NK-92 treated with Interleukin-12 subunit alpha and Interleukin-12 subunit beta, amount 100 ng/mL, for 24 hours (cell line): ENCODE results near the gene P2RX7.
A peak's percentile ranks its signal among the peaks of the same experiment; 100 is the strongest.
"Not testable (repeated sequence)": the region's sequence is repeated elsewhere in the genome, so short reads cannot be mapped to it uniquely, and the experiment has no call there.

Experiments used
- DNase-seq: peaks from one replicate; lab custom pipeline; 2025; lab: John Stamatoyannopoulos, UW

P2RX7 gene

GRCh38 chr12:121205491-121205890, 72.8 kb downstream of the P2RX7 start:
- DNase-seq: no peak

GRCh38 chr12:121208571-121208970, 75.9 kb downstream of the P2RX7 start:
- DNase-seq: not testable (repeated sequence)

DNA sequence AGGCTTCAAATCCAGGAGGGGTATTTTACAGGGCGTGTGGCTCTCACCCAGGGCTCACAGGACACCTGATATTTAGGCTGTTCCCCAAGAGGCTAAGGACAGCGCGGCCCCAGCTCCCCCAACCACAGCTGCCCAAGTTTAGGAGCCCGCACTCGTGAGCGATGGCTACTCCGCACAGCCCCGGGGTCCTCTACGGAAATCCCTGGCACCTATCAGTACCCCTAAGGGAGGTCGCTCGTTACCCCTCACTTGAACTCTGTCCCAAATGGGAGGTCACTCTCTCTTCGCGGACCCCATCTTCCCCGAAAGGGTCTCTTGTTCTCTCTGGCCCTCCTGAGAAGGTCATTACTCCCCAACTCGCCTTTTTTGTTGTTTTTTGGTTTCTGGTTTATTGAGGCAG, 76.5 kb downstream of the P2RX7 start:
- no peak for DNase-seq

GRCh38 chr12:121209624-121210572, 77.2 kb downstream of the P2RX7 start, which contains the start of gene P2RX4:
P2RX4 (plus strand) TSS chr12:121210129; CDS start chr12:121210165, 36 bp downstream.
- peak; percentile 67 for DNase-seq

DNA sequence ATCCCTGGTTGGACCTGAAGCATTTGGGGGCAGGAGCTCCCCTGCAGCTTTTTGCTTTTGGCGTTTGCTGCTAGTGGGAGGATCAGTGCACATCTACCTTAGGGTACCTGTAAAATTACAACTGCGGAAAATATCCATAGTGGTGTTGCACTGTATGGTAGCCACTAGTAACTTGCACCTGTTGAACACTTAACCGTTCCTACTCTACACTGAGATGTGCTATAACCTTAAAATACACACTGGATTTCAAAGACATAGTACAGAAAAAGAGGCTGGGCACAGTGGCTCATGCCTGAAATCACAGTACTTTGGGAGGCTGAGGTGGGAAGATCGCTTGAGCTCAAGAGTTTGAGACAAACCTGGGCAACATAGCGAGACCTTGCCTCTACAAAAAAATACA, 80.2 kb downstream of the P2RX7 start:
- DNase-seq: no peak

- no peak for DNase-seq
Measured at GRCh38 chr12:121214166-121214777, 81.6 kb downstream of the P2RX7 start.

DNA sequence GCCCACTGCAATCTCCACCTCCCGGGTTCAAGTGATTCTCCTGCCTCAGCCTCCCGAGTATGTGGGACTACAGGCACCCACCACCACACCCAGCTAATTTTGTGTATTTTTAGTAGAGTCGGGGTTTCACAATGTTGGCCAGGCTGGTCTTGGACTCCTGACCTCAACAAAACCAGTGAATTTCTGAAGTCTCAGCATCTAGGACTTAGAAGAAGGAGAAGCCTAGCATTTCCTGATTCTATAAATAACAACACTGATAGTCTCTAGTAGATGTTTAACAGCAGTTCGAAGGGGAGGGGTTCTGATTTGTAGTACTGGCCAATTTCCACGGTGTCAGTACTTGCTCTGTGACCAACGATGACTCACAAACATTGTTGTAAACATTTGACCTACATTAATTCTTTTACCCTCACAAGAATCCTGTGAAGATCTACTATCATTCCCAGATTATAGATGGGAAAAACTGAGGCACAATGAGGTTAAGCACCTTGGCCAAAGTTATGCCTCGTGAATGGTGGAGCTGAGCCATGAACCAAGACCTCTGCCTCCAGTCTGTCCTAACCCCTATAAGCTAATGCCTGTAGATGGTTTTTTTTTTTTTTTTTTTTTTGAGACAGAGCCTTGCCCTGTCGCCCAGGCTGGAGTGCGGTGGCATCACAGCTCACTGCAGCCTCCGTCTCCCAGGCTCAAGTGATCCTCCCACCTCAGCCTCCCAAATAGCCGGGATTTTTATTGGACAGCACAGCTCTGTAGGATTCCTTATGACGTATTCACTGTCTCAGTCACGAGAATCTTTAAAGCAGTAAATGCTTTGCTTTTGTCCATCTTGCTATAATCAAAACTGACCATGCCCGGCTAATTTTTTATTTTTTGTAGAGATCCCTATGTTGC, 82.4 kb downstream of the P2RX7 start:
- no peak for DNase-seq

GRCh38 chr12:121216102-121216501, 83.4 kb downstream of the P2RX7 start:
- no peak for DNase-seq

DNA sequence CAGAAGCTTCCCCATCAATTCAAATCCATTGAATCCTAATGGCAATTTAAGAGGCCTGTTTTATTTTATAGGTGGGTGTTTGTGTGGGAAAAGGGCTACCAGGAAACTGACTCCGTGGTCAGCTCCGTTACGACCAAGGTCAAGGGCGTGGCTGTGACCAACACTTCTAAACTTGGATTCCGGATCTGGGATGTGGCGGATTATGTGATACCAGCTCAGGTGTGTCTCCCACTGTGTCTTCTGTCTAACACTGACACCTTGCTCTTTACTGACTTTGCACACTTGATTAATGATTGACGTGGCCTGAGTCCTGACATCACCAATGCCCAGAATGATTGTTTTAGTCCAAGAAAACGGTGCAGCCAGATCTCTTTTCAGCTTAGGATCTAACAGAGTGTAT, 84.4 kb downstream of the P2RX7 start:
- DNase-seq: no peak

- DNase-seq: no peak
Measured at GRCh38 chr12:121217761-121218160, 85.1 kb downstream of the P2RX7 start.

DNA sequence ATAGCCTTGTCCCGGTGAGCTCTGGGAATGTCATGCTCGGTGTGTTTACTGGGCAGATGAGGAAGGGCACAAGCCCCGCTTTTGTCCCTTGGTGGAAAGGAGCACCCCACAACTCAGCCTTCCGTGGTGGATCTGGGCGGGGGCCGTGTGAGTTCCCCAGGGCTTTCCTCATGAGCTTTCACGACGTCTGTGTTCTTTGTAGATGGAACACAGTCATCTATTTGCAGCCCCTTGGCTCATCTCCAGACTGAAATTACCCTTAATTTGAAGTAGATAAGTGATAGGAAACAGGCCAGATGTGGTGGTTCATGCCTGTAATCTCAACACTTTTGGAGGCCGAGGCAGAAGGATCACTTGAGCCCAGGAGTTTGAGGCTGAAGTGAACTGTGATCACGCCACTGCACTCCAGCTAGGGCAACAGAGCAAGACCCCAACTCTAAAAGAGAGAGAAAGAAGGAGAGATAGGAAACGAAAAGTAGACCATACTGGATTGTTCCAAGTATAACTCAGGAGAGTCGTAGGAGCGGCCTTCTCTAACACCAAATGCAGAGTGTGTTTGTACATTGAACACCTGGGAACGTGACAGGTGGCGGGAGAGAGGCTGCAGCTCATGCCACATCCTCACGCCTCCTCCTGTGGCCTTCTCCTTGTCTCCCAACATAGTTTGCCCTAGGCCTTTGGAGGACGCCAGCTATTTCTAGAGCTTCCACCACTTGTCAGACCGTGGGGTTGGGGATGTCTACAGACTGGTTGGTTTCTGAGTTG, 86.1 kb downstream of the P2RX7 start:
- DNase-seq: no peak

DNA sequence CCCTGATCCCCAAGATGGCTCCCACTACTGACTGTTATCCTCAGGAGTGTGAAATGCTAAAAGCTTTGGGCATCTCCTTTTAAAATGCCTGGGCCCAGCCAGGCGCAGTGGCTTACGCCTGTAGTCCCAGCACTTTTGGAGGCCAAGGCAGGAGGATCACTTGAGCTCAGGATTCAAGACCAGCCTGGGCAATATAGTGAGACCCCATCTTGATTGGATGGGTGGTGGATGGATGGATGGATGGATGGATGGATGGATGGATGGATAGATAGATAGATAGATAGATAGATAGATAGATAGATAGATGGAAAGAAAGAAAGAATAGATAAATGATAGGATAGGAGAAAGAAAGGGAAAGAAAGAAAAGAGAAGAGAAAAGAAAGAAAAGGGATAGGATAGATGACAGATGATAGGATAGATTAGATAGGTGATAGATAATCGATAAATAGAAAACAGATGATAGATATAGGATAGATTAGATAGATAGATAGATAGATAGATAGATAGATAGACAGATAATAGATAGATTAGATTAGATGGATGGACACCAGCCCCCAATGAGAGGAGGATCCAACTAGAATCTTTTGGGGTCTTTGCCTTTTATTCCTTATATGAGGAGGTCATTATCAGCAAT, 86.8 kb downstream of the P2RX7 start:
- no peak for DNase-seq

- no peak for DNase-seq
Measured at GRCh38 chr12:121222847-121223246, 90.2 kb downstream of the P2RX7 start.

- no peak for DNase-seq
Measured at GRCh38 chr12:121223292-121224285, 90.9 kb downstream of the P2RX7 start.

- no peak for DNase-seq
Measured at GRCh38 chr12:121224591-121224990, 91.9 kb downstream of the P2RX7 start.

GRCh38 chr12:121226399-121226798, 93.7 kb downstream of the P2RX7 start:
- no peak for DNase-seq

DNA sequence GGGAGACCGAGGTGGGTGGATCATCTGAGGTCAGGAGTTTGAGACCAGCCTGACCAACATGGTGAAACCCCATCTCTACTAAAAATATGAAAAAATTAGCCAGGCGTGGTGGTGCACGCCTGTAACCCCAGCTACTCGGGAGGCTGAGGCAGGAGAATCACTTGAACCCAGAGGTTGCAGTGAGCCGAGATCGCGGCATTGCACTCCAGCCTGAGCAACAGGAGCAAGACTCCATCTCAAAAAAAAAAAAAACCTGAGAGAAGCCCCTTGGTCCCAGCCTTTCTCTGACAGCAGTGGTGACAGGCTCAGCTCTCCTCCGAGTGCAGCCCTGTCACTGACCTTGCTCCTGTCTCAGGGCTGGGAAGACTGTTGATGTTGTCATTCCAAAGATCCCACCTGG, 94.2 kb downstream of the P2RX7 start:
- DNase-seq: not testable (repeated sequence)

DNA sequence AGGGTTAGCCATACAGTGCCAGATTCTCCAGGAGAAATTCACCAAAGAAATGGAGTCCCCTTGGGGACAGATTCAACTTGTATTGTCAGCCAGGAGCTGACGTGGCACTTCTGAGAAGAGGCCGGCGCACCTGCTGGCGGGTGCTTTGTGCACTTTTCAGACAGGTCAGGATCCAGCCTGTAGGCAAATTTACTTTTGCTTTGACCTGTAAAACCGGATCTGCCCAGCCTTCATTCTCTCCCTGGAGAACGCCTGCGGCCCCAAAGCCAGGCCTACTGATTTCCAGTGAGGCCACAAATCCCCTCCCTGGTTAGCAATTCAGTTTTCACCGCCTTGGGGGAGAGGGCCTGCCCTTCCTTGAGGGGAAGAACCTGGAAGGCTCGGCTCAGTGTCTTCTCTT, 94.6 kb downstream of the P2RX7 start:
- DNase-seq: no peak

- DNase-seq: no peak
Measured at GRCh38 chr12:121228919-121229665, 96.4 kb downstream of the P2RX7 start.
